Activated CD8-positive, alpha-beta memory T cell treated with anti-CD3 and anti-CD28 coated beads, Interleukin-2, amount 50 U/mL, for 4 hours (primary cell): ENCODE measurements around the gene CYP2A13.
"Not testable (repeated sequence)": the region's sequence is repeated elsewhere in the genome, so short reads cannot be mapped to it uniquely, and the experiment has no call there.

ENCODE experiments used
- DNase-seq: peaks from one replicate; pipeline ENCODE4 v3.0.0-alpha.2; 2020

Gene CYP2A13, protein sequence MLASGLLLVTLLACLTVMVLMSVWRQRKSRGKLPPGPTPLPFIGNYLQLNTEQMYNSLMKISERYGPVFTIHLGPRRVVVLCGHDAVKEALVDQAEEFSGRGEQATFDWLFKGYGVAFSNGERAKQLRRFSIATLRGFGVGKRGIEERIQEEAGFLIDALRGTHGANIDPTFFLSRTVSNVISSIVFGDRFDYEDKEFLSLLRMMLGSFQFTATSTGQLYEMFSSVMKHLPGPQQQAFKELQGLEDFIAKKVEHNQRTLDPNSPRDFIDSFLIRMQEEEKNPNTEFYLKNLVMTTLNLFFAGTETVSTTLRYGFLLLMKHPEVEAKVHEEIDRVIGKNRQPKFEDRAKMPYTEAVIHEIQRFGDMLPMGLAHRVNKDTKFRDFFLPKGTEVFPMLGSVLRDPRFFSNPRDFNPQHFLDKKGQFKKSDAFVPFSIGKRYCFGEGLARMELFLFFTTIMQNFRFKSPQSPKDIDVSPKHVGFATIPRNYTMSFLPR

DNA sequence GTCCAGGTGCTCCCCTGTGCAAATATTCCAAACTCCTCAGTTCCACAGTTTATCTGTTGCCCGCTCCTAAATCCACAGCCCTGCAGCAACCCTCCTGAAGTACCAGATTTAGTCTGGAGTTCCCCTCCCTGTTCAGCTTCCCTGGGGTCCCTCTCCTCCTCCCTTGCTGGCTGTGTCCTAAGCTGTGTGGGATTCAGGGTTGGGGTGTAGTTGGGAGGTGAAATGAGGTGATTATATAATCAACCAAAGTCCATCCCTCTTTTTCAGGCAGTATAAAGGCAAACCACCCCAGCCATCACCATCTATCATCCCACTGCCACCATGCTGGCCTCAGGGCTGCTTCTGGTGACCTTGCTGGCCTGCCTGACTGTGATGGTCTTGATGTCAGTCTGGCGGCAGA is at the start of gene CYP2A13:
Gene CYP2A13, plus strand, starts transcription at position 301 of the 400 bp plus-strand sequence. Its CDS starts 21 bp downstream, at position 322.
- no peak for DNase-seq

DNA sequence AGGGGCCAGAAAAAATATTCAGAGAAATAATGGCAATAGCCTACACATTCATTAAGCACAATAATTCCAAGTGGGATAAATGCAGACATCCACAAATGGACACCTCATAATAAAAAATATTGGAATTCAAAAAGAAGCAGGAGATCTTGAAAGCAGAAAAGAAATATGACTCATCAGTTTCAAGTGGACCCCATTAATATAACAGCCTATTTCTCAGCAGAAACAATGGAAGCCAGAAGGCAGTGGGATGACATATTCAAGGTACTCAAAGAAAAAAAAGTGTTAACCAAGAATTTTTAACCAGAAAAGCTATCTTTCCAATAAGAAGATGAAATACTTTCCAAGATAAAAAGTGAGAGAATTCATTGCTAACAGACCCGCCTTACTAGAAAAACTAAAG is 48.4 kb upstream of the CYP2A13 start:
- no peak for DNase-seq

DNA sequence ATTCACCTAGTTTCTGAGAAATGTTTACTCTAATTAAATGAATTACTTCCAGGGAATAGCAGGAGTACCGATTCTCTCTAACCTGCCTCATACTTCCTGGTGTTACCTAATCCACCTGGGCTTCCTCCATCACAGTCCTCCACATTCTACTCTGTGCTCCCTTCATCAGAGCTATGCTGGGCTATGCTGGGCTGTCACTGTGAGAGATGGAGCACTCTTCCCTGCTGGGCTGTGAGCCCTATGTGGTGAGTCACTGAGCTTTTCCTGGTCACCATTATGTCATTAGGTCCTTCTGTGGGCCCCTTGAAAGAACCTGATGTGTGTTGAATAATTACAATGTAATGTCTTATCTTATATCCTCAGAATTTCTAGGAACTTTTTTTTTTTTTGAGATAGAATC is 43.2 kb upstream of the CYP2A13 start:
- not testable (repeated sequence) for DNase-seq

DNA sequence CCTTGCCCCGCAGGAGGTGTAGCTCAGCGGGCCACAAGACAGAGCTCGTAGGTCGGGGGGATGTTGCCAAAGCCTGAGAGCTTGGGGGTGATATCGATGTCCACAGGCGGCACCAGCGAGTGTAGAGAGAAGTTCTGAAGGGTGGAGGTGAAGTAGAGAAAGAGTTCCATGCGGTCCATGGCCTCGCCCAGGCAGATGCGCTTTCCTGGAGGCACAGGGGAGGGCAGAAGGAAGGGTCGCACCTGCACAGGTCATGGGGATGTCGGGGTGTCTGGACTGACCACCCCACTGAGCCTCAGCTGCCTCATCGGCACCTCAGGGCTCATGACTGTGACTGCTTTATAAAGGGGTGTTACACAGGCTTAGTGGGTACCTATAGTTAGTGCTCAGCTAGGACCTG is 37.8 kb upstream of the CYP2A13 start:
- no peak for DNase-seq

DNA sequence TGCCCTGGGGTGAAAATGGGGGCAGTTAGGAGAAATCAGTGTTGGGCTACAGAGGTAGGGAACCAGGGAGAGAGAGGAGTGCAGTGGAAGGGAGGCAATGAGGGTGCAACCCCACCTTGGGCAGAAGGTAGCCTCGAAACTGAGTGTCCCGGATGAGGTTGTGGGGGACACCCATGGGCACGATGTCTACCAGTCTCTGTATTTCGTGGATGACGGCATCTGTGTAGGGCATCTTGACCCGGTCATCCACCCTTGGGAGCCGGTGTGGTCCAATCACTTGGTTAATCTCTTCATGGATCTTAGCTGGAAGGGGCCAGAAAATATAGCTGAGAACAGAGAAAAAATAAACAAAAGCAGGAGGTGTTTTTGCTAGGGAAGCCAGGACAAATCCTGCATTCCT is 36.1 kb upstream of the CYP2A13 start:
- DNase-seq, result not testable (repeated sequence)

DNA sequence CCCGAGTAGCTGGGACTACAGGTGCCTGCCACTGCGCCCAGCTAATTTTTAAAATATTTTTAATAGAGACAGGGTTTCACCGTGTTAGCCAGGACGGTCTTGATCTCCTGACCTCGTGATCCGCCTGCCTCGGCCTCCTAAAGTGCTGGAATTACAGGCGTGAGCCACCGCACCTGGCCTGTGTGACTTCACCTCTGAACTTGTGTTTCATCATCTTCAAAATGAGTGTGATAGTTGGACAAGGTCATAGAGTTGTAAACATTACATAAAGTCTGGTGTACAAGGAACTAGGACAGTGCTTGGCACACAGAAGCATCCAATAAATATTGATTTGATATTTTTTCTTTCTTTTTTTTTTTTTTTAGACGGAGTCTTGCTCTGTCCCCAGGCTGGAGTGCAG is 34.9 kb upstream of the CYP2A13 start:
- DNase-seq, result not testable (repeated sequence)

DNA sequence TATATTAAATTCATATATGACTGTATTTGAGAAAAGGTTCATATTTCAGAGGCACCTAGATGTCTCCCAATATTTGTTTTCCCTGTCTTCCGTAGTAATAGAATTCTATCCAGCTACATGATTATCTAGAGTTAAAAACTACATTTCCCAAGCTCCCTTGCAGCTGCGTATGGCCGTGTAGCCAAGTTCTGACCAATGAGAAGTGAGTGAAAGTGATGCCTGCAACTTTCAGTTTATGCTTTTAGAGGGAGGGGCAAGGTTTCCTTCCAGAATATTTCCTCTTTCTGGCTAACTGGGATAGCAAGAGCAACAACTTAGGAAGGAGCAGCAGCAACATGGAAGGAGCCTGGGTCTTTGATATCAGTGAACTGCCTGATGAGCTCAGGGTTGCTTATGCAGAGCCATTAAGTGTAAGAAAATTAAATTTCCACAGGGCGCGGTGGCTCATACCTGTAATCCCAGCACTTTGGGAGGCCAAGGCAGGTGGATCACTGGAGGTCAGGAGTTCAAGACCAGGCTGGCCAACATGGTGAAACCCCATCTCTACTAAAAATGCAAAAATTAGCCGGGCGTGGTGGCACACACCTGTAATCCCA is 23.2 kb upstream of the CYP2A13 start:
- no peak for DNase-seq

DNA sequence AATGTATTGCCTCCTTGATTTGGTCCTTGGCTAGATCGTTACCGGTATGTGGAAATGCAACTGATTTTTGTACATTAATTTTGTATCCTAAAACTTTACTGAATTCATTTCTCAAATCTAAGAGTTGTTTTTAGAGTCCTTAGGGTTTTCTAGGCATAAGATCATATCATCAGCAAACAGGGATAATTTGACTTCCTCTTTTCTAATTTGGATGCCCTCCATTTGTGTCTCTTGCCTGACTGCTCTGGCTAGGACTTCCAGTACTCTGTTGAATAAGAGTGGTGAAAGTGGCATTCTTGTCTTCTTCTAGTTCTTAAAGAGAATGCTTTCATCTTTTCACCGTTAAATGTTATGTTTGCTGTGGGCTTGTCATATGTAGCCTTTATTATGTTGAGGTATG is 12.0 kb upstream of the CYP2A13 start:
- no peak for DNase-seq

DNA sequence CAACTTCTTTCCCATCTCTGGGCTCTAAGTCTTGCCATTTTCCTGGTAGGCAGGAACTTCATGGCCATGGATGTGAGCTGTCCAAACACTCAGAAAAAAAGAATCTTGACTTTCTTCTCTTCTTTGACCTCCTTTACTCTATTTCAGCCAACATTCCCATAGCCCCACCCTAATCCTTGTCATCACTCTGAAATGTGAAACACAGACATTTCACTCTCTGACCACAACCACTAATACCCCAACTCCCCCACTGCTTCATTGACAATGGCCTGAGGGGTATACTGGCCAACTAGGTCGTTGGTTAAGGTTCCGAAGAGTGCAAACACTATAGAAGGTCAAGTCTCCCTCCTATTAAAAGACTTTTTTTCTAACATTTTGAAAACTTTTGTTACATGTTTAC is 4.7 kb upstream of the CYP2A13 start:
- no peak for DNase-seq

DNA sequence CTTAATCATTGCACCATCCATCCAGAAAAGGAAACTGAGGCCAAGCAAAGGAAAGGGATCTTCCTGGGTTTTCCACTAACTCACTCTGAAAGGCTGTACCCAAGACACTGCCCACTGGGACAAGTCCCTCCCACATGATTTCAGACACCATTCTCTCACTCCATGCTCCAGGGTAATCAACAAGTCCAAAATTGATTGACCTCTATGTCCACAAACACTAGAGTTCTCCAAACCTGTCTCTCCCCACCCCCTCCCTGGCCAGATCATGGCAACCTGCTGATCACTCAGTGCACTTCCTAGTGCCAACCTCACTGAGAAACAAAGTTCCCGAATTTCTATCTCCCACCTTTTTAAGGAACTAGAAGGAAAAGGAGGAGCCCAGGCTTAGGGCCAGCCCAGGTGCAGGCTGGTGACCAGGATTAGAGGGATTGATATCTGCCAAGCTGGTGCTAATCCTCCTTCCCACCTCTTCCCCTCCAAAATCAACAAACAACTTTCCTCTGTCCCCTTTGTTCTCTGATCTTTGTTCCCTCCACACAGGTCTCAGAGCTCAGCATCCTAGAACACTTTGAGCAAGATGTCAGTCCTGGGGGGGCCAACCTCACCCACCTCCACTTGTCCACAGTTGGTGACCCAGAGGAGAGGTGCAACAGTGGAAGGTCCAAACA is 2.4 kb upstream of the CYP2A13 start:
- no peak for DNase-seq

DNA sequence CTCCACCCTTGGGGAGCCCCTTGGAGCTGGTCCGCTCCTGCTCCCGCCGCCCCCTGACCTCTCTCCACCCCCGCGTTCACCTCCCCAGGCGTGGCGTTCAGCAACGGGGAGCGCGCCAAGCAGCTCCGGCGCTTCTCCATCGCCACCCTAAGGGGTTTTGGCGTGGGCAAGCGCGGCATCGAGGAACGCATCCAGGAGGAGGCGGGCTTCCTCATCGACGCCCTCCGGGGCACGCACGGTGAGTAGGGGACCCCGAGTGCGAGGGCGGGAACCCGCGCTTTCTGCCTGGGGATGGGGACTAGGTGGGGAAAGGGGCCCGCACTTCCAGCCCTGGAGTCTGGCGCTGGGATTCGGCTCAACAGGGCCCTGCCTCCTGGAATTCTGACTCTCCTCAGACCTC is 1.7 kb downstream of the CYP2A13 start:
- DNase-seq, result no peak

DNA sequence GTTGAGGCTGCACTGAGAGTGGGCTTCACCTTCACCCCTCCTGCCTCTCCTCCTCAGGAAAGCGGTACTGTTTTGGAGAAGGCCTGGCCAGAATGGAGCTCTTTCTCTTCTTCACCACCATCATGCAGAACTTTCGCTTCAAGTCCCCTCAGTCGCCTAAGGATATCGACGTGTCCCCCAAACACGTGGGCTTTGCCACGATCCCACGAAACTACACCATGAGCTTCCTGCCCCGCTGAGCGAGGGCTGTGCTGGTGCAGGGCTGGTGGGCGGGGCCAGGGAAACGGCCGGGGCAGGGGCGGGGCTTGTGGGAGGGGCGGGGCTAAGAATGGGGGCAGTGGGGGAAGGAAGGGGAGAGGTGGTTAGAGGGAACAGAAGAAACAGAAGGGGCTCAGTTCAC is 7.5 kb downstream of the CYP2A13 start:
- no peak for DNase-seq

DNA sequence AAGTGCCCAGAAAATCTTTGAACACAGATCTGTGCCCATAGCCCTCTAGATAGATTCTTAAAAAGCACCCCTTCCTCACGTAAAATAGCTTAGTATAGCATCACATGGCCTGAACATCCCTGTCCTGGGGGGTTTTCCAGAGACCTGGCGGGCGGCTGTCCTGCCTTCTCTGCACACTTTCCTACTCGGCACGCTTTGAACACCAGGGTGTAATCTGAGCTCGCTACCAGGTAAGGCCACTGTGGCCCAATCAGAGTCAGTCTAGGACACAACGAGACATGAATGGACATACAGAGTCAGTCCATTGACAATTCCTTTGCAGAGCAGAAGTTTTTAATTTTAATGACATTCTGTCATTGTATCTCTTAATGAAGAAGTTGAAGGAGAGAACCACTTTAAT is 8.1 kb downstream of the CYP2A13 start:
- no peak for DNase-seq

DNA sequence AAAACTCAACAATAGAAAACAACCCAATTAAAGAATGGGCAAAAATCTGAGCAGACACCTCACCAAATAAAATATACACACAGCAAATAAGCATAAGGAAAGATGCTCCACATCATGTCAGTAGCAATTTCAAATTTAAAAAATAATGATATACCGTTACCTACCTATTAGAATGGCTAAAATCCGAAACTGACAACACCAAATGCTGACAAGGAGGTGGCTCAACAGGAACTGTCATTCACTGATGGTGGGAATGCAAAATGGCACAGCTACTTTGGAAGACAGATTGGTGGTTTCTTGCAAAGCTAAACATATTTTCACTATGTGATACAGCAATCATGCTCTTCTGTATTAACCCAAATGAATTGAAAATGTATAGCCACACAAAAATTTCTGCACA is 9.1 kb downstream of the CYP2A13 start:
- DNase-seq, result no peak

DNA sequence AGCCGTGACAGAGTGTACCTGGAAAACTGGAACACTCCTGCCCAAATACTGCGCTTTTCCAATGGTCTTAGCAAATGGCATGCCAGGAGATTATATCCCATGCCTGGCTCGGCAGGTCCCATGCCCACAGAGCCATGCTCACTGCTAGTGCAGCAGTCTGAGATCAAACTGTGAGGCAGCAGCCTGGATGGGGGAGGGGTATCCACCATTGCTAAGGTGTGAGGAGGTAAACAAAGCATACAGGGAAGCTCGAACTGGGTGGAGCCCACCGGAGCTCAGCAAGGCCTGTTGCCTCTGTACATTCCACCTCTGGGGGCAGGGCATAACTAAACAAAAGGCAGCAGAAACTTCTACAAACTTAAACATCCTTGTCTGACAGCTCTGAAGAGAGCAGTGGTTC is 10.5 kb downstream of the CYP2A13 start:
- no peak for DNase-seq

DNA sequence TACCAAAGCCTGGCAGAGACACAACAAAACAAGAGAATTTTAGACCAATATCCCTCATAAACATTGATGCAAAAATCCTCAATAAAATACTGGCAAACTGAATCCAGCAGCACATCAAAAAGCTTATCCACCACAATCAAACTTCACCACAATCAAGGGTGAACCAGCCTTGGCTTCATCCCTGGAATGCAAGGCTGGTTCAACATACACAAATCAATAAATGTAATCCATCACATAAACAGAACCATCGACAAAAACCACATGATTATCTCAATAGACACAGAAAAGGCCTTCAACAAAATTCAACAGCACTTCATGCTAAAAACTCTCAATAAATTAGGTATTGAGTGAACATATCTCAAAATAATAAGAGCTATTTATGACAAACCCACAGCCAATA is 14.0 kb downstream of the CYP2A13 start:
- not testable (repeated sequence) for DNase-seq

DNA sequence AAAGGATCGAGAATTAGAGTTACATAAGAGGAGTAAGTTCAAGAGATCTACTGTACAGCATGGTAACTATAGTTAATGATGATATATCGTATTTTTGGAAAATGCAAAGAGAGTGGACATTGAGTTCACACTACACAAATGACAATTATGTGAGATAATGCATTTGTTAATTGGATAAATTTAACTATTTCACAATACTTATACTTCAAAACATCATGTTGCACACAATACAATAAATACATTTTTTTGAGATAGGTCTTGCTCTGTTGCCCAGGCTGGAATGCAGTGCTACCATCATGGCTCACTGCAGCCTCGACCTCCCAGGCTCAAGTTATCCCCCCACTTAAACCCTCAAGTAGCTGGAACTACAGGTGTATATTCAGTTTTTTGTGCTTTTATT is 17.9 kb downstream of the CYP2A13 start:
- no peak for DNase-seq

DNA sequence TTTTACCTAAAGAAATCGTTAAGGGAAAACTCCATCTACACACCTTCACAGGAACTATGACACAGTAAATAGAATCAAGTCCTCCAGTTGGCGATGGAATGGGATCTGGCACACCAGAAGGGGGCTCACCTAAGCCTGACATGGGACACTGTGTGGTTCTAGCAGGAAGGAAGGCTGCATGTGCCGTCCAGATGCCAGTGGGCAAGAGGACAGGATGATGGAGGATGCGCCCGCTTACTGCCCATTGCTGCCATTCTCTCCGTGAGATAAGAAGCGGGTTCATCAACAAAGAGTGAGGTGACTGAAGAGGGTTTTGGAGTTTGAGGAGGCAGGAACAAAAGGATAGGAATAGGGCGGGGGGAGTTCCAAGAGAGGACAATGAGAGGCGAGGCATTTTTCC is 23.0 kb downstream of the CYP2A13 start:
- DNase-seq, result no peak

DNA sequence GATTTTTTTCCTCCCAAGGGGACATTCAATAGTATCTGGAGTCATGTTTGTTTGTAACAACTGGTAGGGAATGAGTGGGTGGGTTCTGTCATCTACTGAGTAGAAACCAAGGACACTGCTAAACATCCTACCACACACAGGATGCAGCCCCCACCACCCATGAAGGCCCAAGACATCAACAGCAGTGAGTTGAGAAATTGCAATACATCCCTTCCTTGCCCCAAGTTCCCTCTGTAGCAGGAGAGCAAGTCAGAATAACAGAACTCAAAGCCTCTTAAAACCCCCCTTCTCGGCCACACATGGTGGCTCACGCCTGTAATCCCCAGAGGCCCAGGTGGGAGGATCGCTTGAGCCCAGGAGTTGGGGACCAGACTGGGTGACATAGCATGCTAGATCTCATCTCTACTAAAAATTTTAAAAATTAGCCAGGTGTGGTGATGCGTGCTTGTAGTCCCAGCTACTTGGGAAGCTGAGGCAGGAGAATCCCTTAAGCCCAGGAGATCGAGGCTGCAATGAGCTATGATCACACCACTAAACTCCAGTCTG is 23.6 kb downstream of the CYP2A13 start:
- DNase-seq, result no peak

DNA sequence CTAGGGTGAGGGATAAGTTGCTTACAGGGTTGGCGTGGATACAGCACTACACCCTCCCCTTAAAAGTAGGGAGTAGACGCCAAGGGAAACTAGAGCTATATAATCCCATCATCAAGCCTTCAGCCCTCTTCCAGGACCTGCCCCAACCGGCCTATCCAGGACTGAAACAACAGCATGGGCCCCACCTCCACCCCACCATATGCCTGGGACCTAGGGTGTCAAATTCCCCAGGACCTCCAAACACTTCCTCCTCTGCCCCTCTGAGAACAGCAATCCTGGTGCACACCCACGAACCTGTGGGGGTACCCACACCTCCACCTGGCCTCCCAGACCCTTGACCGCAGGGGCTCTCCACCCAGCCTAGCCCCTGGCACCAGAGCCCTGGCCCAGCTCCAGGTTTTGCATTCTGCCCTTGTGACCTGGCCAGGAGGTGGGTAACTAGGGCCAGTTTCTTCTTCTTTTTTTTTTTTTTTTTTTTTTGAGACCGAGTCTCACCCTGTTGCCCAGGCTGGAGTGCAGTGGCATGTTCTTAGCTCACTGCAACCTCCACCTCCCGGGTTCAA is 24.6 kb downstream of the CYP2A13 start:
- DNase-seq, result no peak

DNA sequence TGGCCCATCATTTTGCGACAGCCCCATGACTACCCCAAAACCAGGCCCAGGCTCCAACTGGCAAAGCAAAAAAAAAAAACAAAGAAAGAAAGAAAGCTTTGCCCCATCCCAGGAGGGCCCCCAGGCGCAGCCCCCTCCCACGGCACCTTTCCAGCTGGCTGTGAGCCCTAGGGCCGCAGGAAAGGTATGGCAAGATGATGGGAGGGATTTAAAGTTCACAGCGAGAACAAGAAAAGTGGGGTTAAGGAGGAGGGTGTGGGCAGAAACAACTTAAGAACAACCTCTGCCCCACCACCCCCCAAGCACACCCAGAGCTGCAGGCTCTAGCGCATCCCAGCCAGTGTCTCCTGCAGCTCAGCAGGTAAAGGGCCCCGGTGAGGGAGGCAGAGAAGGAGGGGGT is 25.9 kb downstream of the CYP2A13 start, which contains the start of gene CYP2F1:
Gene CYP2F1, plus strand, starts transcription at position 301 of the 400 bp plus-strand sequence. CDS start 1,757 bp downstream, outside the sequence.
- DNase-seq, result no peak

DNA sequence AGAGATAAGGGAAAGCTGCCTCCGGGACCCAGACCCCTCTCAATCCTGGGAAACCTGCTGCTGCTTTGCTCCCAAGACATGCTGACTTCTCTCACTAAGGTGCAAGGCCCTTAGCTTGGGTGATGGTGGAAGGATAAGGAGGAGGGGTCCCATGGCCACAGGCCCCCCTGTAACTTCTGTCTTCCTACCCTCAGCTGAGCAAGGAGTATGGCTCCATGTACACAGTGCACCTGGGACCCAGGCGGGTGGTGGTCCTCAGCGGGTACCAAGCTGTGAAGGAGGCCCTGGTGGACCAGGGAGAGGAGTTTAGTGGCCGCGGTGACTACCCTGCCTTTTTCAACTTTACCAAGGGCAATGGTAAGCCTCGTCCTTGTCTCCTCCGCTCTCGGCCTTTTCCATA is 28.0 kb downstream of the CYP2A13 start:
- DNase-seq, result no peak
